ENCODE measurements around the gene ACTBL2.

DNA sequence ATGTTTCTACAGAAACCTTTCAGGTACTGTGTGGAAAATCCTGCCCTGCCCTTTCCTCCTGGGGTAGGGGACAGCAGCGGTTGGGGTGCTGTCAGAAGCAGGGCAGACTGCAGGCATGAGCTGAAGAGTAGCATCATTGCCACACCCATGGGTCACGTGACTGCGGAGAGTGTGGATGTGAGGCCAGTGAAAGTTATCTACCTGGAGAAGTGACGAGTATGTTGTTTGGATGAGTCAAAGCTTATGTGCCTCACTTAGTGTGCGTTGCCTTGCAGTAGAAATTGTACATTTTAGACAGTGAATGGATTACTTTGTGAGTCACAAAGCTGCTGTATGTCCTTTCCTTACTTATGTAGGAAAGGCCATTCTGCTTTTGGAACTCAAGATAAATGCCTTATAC lies 21.7 kb upstream of the ACTBL2 start:
- TF ChIP-seq, protein P1, sequence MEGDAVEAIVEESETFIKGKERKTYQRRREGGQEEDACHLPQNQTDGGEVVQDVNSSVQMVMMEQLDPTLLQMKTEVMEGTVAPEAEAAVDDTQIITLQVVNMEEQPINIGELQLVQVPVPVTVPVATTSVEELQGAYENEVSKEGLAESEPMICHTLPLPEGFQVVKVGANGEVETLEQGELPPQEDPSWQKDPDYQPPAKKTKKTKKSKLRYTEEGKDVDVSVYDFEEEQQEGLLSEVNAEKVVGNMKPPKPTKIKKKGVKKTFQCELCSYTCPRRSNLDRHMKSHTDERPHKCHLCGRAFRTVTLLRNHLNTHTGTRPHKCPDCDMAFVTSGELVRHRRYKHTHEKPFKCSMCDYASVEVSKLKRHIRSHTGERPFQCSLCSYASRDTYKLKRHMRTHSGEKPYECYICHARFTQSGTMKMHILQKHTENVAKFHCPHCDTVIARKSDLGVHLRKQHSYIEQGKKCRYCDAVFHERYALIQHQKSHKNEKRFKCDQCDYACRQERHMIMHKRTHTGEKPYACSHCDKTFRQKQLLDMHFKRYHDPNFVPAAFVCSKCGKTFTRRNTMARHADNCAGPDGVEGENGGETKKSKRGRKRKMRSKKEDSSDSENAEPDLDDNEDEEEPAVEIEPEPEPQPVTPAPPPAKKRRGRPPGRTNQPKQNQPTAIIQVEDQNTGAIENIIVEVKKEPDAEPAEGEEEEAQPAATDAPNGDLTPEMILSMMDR (IDR thresholded peaks at IDR 0.05): no peak
- no peak for TF ChIP-seq POLR2A (IDR thresholded peaks at IDR 0.05)
